Choroid plexus epithelial cell (primary cell): Measurements from ENCODE around the gene LRRC34.
A peak's percentile ranks its signal among the peaks of the same experiment; 100 is the strongest.

Experiments used
- DNase-seq: peaks from one replicate; pipeline ENCODE4 v3.0.0-alpha.2; 2010; ENCODE audit warnings: low read depth
- H3K4me3 ChIP-seq: 2 replicates; pipeline ENCODE4 v1.5.1; 2011; ENCODE audit warnings: low read depth, mild to moderate bottlenecking, control low read depth, low read length, moderate library complexity
- CTCF ChIP-seq: conservative IDR thresholded peaks from 2 replicates; pipeline ENCODE4 v1.5.1; 2011; ENCODE audit warnings: low read depth, mild to moderate bottlenecking, control low read depth, inconsistent platforms, low read length, moderate library complexity

Gene LRRC34

DNA sequence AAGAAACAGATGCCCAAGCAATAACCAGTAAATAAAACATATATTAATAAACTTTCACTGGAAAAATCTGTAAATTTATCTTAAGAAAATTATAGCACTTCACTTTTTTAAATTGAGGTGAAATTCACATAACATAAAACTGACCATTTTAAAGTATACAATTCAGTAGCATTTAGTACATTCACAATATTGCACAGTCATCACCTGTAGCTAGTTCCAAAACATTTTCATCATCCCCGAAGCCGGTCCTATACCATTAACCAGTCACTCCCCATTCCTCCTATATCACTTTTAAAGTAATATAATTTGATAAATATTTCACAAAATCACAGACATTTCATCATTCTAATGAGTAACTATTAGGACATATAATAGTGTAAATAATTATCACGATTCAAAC is 8.0 kb downstream of the LRRC34 start:
- DNase-seq = no peak
- H3K4me3 ChIP-seq = no peak overlapping the region
- no peak for TF ChIP-seq CTCF

- no peak for DNase-seq
- TF ChIP-seq CTCF = no peak
- no peak overlapping the region for H3K4me3 ChIP-seq
These were observed 20.3 kb downstream of the LRRC34 start for GRCh38 chr3:169792359-169792758.

DNA sequence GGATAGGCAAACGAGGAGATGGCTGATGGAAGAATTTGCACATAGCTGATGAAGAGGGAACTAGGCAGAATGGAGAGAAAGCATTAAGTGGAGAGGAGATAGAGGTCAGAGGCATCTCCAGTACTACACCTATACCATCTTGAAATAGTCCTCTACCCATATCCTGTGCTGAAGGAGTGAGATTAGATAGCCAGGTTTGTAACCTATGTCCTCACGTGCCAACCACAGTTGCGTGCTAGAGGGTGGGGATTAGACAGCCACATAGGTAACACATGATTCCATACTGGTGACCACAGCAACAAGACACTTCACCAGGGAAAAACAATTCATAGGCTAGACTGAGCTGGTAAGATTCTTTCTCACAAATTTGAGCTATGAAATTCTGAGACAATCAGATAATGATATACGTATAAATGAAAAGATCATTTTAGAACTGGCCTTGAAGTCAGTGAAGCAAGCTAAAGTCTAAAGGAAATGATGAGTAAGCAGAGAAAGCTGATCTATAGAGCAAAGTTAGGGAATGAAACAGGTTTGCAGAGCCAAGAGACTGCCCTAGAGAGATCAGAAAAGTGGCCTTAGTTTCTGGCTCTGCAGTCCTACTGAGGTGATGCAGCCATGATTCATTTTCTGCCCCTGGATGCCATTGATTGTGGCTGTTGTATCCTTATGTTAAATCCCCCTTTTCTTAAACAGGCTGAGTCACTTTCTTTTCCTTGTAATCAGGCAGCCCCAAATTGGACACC is 21.8 kb downstream of the LRRC34 start:
- peak; percentile 25 for DNase-seq
- no peak overlapping the region for H3K4me3 ChIP-seq
- TF ChIP-seq CTCF = no peak

DNA sequence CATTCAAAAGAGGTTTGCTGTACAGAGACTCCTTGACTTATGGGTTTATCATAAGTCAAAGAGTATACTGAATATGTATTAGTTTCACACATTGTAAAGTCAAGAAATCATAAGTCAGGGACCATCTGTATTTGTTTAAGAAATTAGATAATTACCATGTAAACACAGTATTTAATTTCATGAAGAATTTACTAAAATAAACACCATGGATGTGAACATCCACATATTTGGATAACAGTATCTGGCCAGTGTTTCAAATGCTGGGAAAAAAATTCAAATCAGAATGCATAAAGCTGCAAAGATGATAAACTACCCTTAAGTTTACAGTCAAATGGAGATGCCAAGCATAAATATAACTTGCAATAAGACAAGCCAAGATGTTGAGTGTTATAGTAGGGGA is 22.5 kb downstream of the LRRC34 start:
- TF ChIP-seq CTCF = no peak
- no peak overlapping the region for H3K4me3 ChIP-seq

GRCh38 chr3:169787791-169788190 is 24.9 kb downstream of the LRRC34 start:
- no peak for DNase-seq

More for the DNA sequence above, 22.5 kb downstream of the LRRC34 start:
- no peak for DNase-seq

GRCh38 chr3:169787120-169787519 is 25.6 kb downstream of the LRRC34 start:
- no peak for DNase-seq
- no peak overlapping the region for H3K4me3 ChIP-seq
- TF ChIP-seq CTCF = no peak

More at GRCh38 chr3:169787791-169788190, 24.9 kb downstream of the LRRC34 start:
- TF ChIP-seq CTCF = no peak
- no peak overlapping the region for H3K4me3 ChIP-seq
